H9 (cell line): ENCODE data around the gene MOXD1. TPM values are rescaled to one million over a fixed set of nuclear protein-coding genes. Genes with fewer than 3 reads are reported as not detected.

Experiments
- DNase-seq: peaks from one replicate; pipeline ENCODE4 v3.0.0-alpha.2; 2017
- H2AFZ ChIP-seq: one replicate; pipeline ENCODE4 v1.6.1; 2013; ENCODE audit warnings: mild to moderate bottlenecking, low read length, control low read depth, moderate library complexity
- H2AK5ac ChIP-seq: 2 replicates; pipeline ENCODE4 v1.6.1; 2013; ENCODE audit warnings: low read length, control low read depth, mixed read lengths; ENCODE audit not compliant: insufficient read length
- H2BK120ac ChIP-seq: one replicate; pipeline ENCODE4 v1.6.1; 2013; ENCODE audit warnings: low read depth, mild to moderate bottlenecking, low read length, control low read depth, inconsistent platforms; ENCODE audit not compliant: poor library complexity, severe bottlenecking
- H2BK12ac ChIP-seq: 2 replicates; pipeline ENCODE4 v1.6.1; 2013; ENCODE audit warnings: low read length, control low read depth, mixed read lengths, low read depth; ENCODE audit not compliant: insufficient read length
- H2BK15ac ChIP-seq: 2 replicates; pipeline ENCODE4 v1.6.1; 2013; ENCODE audit warnings: low read depth, low read length, control low read depth
- H2BK20ac ChIP-seq: one replicate; pipeline ENCODE4 v1.6.1; 2013; ENCODE audit warnings: low read depth, mild to moderate bottlenecking, low read length, control low read depth, inconsistent platforms; ENCODE audit not compliant: poor library complexity, severe bottlenecking
- H2BK5ac ChIP-seq: 2 replicates; pipeline ENCODE4 v1.6.1; 2013; ENCODE audit warnings: low read length, control low read depth, mixed read lengths; ENCODE audit not compliant: insufficient read length
- H3K14ac ChIP-seq: 2 replicates; pipeline ENCODE4 v1.6.1; 2013; ENCODE audit warnings: low read length, control low read depth; ENCODE audit not compliant: insufficient read depth
- H3K18ac ChIP-seq: 2 replicates; pipeline ENCODE4 v1.6.1; 2013; ENCODE audit warnings: low read depth, mild to moderate bottlenecking, mixed read lengths, low read length, control low read depth; ENCODE audit not compliant: insufficient read length
- H3K23ac ChIP-seq: 2 replicates; pipeline ENCODE4 v1.6.1; 2013; ENCODE audit warnings: low read length, control low read depth, mixed read lengths, low read depth; ENCODE audit not compliant: insufficient read length
- H3K23me2 ChIP-seq: 2 replicates; pipeline ENCODE4 v1.6.1; 2013; ENCODE audit warnings: low read depth, mild to moderate bottlenecking, mixed read lengths, low read length, control low read depth; ENCODE audit not compliant: insufficient read length, poor library complexity, severe bottlenecking
- H3K27ac ChIP-seq: 2 replicates; pipeline ENCODE4 v1.5.1; 2013; ENCODE audit warnings: low read length, control low read depth, mixed read lengths, low read depth; ENCODE audit not compliant: insufficient read length
- H3K27me3 ChIP-seq: 2 replicates; pipeline ENCODE4 v1.6.1; 2013; ENCODE audit warnings: low read length, control low read depth, inconsistent platforms; ENCODE audit not compliant: insufficient read depth
- H3K4ac ChIP-seq: 2 replicates; pipeline ENCODE4 v1.6.1; 2013; ENCODE audit warnings: low read depth, mild to moderate bottlenecking, control low read depth, inconsistent platforms, low read length, moderate library complexity
- H3K4me1 ChIP-seq: 2 replicates; pipeline ENCODE4 v1.6.1; 2013; ENCODE audit warnings: low read length, control low read depth, inconsistent platforms; ENCODE audit not compliant: insufficient read depth
- H3K4me2 ChIP-seq: 2 replicates; pipeline ENCODE4 v1.6.1; 2013; ENCODE audit warnings: low read length, control low read depth, mixed read lengths; ENCODE audit not compliant: insufficient read length, insufficient read depth
- H3K56ac ChIP-seq: 2 replicates; pipeline ENCODE4 v1.6.1; 2013; ENCODE audit warnings: low read depth, mild to moderate bottlenecking, mixed read lengths, low read length, control low read depth; ENCODE audit not compliant: insufficient read length
- H3K79me1 ChIP-seq: 2 replicates; pipeline ENCODE4 v1.6.1; 2013; ENCODE audit warnings: low read depth, mild to moderate bottlenecking, moderate library complexity, low read length, control low read depth, inconsistent platforms; ENCODE audit not compliant: insufficient read depth, poor library complexity, severe bottlenecking
- H3K79me2 ChIP-seq: 2 replicates; pipeline ENCODE4 v1.6.1; 2013; ENCODE audit warnings: low read length, control low read depth, inconsistent platforms; ENCODE audit not compliant: insufficient read depth
- H3K9ac ChIP-seq: 2 replicates; pipeline ENCODE4 v1.6.1; 2013; ENCODE audit warnings: low read length, control low read depth, mixed read lengths; ENCODE audit not compliant: insufficient read length; ENCODE audit errors: extremely low read depth
- H3K9me3 ChIP-seq: one replicate; pipeline ENCODE4 v1.6.1; 2013; ENCODE audit warnings: low read depth, low read length, inconsistent platforms; ENCODE audit not compliant: control insufficient read depth
- H3T11ph ChIP-seq: one replicate; pipeline ENCODE4 v1.6.1; 2013; ENCODE audit warnings: mild to moderate bottlenecking, low read length, control low read depth, inconsistent platforms
- H4K20me1 ChIP-seq: one replicate; pipeline ENCODE4 v1.6.1; 2013; ENCODE audit not compliant: control insufficient read depth, insufficient read length, insufficient read depth
- H4K5ac ChIP-seq: 2 replicates; pipeline ENCODE4 v1.6.1; 2013; ENCODE audit warnings: low read depth, mild to moderate bottlenecking, mixed read lengths, low read length, control low read depth; ENCODE audit not compliant: insufficient read length
- H4K8ac ChIP-seq: replicated peaks from 2 replicates; pipeline ENCODE4 v1.6.1; 2013; ENCODE audit warnings: low read length, control low read depth, mixed read lengths, low read depth; ENCODE audit not compliant: insufficient read length
- H4K91ac ChIP-seq: 2 replicates; pipeline ENCODE4 v1.6.1; 2013; ENCODE audit warnings: low read depth, mild to moderate bottlenecking, moderate library complexity, mixed read lengths, low read length, control low read depth; ENCODE audit not compliant: insufficient read length
- H3K27ac Mint-ChIP-seq, 3 experiments: 2 replicates in 2 of 3; 3 replicates in 1 of 3; pipeline ENCODE4 v1.8.0; 2020 to 2021; ENCODE audit warnings: mixed read lengths in 3 of 3, mild to moderate bottlenecking in 1 of 3, moderate library complexity in 1 of 3
- H3K27me3 Mint-ChIP-seq: 2 replicates; pipeline ENCODE4 v1.8.0; 2021; ENCODE audit warnings: low read depth, mild to moderate bottlenecking, moderate library complexity, mixed read lengths
- H3K36me3 Mint-ChIP-seq, 3 experiments: 2 replicates in 2 of 3; 3 replicates in 1 of 3; pipeline ENCODE4 v1.8.0; 2020 to 2021; ENCODE audit warnings: low read depth in 3 of 3, mixed read lengths in 3 of 3; ENCODE audit not compliant: insufficient read depth in 1 of 3
- H3K4me1 Mint-ChIP-seq, 2 experiments: 2 replicates each; pipeline ENCODE4 v1.8.0; 2020; ENCODE audit warnings: mixed read lengths in 2 of 2
- H3K4me3 Mint-ChIP-seq, 2 experiments: 2 replicates in 1 of 2; 3 replicates in 1 of 2; pipeline ENCODE4 v1.8.0; 2020 to 2021; ENCODE audit warnings: mild to moderate bottlenecking in 2 of 2, mixed read lengths in 2 of 2, moderate library complexity in 1 of 2
- H3K9me3 Mint-ChIP-seq, 2 experiments: 2 replicates in 1 of 2; 3 replicates in 1 of 2; pipeline ENCODE4 v1.8.0; 2020; ENCODE audit warnings: mild to moderate bottlenecking in 2 of 2, mixed read lengths in 2 of 2, moderate library complexity in 1 of 2
- CTCF ChIP-seq: fragments of 200-600 bp; sonication (generic); conservative IDR thresholded peaks from 3 replicates; pipeline ENCODE4 v1.8.0; 2021; ENCODE audit warnings: antibody characterized with exemption, mild to moderate bottlenecking
- WGBS: extraction: QIAGEN DNeasy Blood & Tissue Kit; methylation state at CpG from one replicate; pipeline ENCODE4 v1.1.7; 2013; ENCODE audit warnings: missing lambda C conversion rate, low lambda C conversion rate, mixed read lengths; ENCODE audit not compliant: insufficient read length; ENCODE audit errors: extremely low coverage; 5-methylcytosine and 5-hydroxymethylcytosine counted together
- total RNA-seq: library from RNA; stranded (reverse); gene quantifications from 2 replicates; pipeline ENCODE4 v1.2.1, GENCODE V29; 2021

Gene MOXD1
- total RNA-seq, 1 experiment from 2014 or later, result 2.3 TPM

GRCh38 chr6:132368916-132369481, 32.3 kb downstream of the MOXD1 start:
- H3K9ac ChIP-seq, result no peak overlapping the region
- H2BK15ac ChIP-seq, result no peak overlapping the region
- no peak overlapping the region for H4K8ac ChIP-seq
- H4K5ac ChIP-seq, result no peak overlapping the region
- no peak for DNase-seq
- no peaks in the 10 kb centered on the region for H4K20me1 ChIP-seq
- H3K27ac ChIP-seq, result no peak overlapping the region
- H3K23ac ChIP-seq, result no peak overlapping the region
- no peaks in the 10 kb centered on the region for H3K4me1 ChIP-seq
- Mint-ChIP-seq H3K4me1 (peaks cover 3 to 4% of the 10 kb centered on the region in 2 experiments; a peak in 2 of 4 replicates), H3K36me3 (no peaks in the 10 kb centered on the region), H3K9me3 (no peaks in the 10 kb centered on the region), H3K27me3 (no peaks in the 10 kb centered on the region), H3K4me3 (no peak overlapping the region), H3K27ac (no peak overlapping the region)
- no CpG with 5 or more reads among the region's 7 CpGs for WGBS
- H3K79me2 ChIP-seq, result no peaks in the 10 kb centered on the region
- H2BK5ac ChIP-seq, result no peak overlapping the region
- H3K4me2 ChIP-seq, result no peak overlapping the region
- H2BK120ac ChIP-seq, result no peak overlapping the region
- no peak overlapping the region for H2AFZ ChIP-seq
- H2AK5ac ChIP-seq, result no peak overlapping the region
- no peak overlapping the region for H3K4ac ChIP-seq
- H3K56ac ChIP-seq, result no peak overlapping the region
- H3T11ph ChIP-seq, result no peak overlapping the region
- no peak overlapping the region for H3K18ac ChIP-seq
- no peaks in the 10 kb centered on the region for H3K9me3 ChIP-seq
- no peak overlapping the region for H2BK20ac ChIP-seq
- H3K27me3 ChIP-seq, result no peaks in the 10 kb centered on the region
- H3K79me1 ChIP-seq, result no peaks in the 10 kb centered on the region
- H2BK12ac ChIP-seq, result no peak overlapping the region
- H3K14ac ChIP-seq, result no peak overlapping the region
- TF ChIP-seq CTCF, result no peak
- H3K23me2 ChIP-seq, result no peaks in the 10 kb centered on the region
- H4K91ac ChIP-seq, result no peak overlapping the region
